HFFc6 (cell line): Measurements from ENCODE around the gene KIF1B. TPM values are rescaled to one million over a fixed set of nuclear protein-coding genes. Genes with fewer than 3 reads are reported as not detected.
A peak's percentile ranks its signal among the peaks of the same experiment; 100 is the strongest.

Source experiments
- DNase-seq: peaks from one replicate; pipeline ENCODE4 v3.0.0-alpha.2; 2018
- H3K27ac Mint-ChIP-seq: 2 replicates; pipeline ENCODE4 v1.8.0; 2020; ENCODE audit warnings: mild to moderate bottlenecking, mixed read lengths
- H3K27me3 Mint-ChIP-seq: 2 replicates; pipeline ENCODE4 v1.8.0; 2021; ENCODE audit warnings: mild to moderate bottlenecking, moderate library complexity, mixed read lengths; ENCODE audit not compliant: insufficient read depth
- H3K36me3 Mint-ChIP-seq: 2 replicates; pipeline ENCODE4 v1.8.0; 2021; ENCODE audit warnings: low read depth, mixed read lengths
- H3K4me1 Mint-ChIP-seq: 2 replicates; pipeline ENCODE4 v1.8.0; 2020; ENCODE audit warnings: low read depth, mixed read lengths
- H3K4me3 Mint-ChIP-seq: 2 replicates; pipeline ENCODE4 v1.8.0; 2020; ENCODE audit warnings: mild to moderate bottlenecking, moderate library complexity, mixed read lengths
- H3K9me3 Mint-ChIP-seq: 2 replicates; pipeline ENCODE4 v1.8.0; 2020; ENCODE audit warnings: mild to moderate bottlenecking, mixed read lengths
- CTCF ChIP-seq: fragments of 200-600 bp; sonication (generic); IDR thresholded peaks from 2 replicates; pipeline ENCODE4 v1.5.0; 2021; ENCODE audit warnings: antibody characterized with exemption, mild to moderate bottlenecking
- total RNA-seq, 6 experiments: library from RNA; stranded (reverse); fragmentation: NEBNext Ultra II Directional; extraction: Animal tissue kit (Norgen Biotek cat#: 25700); gene quantifications; 2 replicates in 1 of 6; 3 replicates in 5 of 6; pipeline ENCODE4 v1.2.3, GENCODE V29; 2021

KIF1B gene
- total RNA-seq, 6 experiments from 2014 or later: 35.2 to 41.6 (median 39.3) TPM

DNA sequence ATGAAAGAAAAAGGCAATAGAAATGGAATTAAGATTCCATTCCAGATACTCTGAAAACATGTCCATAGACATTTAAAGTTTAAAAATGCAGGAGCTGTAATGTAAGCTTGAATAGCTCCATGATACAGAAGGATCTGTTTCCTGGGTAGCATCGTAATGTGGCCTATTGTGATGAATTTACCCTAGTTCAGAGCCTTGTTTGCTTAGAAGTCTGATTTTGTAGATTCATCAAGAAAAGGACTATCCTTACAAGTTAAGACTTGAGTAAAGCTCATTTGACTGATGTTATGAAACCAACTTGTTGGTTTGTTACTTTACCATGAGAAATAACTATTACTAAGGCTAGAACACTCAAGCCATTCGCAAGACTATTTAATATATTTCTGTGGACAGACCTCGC is 55.5 kb downstream of the KIF1B start:
- no peak overlapping the region for H3K27ac Mint-ChIP-seq

DNA sequence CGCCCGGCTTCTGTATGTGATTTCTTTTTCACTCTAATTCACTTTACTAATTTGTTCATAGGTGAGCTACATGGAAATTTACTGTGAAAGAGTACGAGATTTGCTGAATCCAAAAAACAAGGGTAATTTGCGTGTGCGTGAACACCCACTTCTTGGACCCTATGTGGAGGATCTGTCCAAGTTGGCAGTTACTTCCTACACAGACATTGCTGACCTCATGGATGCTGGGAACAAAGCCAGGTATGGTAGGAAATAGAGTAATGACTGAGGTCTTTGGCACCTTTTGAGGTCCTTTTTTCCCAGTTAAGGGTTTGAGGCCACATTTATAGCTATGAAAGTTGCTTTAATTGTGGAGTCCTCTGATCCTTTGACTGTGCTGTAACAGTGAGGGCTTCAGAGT is 56.9 kb downstream of the KIF1B start:
- peaks cover 39% of the 10 kb centered on the region for H3K36me3 Mint-ChIP-seq
- no peaks in the 10 kb centered on the region for H3K27me3 Mint-ChIP-seq
- no peak overlapping the region for H3K4me3 Mint-ChIP-seq
- no peaks in the 10 kb centered on the region for H3K9me3 Mint-ChIP-seq
- DNase-seq: no peak
- H3K4me1 Mint-ChIP-seq: peaks cover 8% of the 10 kb centered on the region; the same call in 1 of the 2 replicates
- no peak overlapping the region for H3K27ac Mint-ChIP-seq
- no peak for TF ChIP-seq CTCF

More for the DNA sequence above, 55.5 kb downstream of the KIF1B start:
- DNase-seq: no peak
- no peaks in the 10 kb centered on the region for H3K9me3 Mint-ChIP-seq
- H3K36me3 Mint-ChIP-seq: peaks cover 36% of the 10 kb centered on the region
- H3K4me1 Mint-ChIP-seq: peaks cover 6% of the 10 kb centered on the region; the same call in 1 of the 2 replicates
- H3K4me3 Mint-ChIP-seq: no peak overlapping the region
- no peaks in the 10 kb centered on the region for H3K27me3 Mint-ChIP-seq
- no peak for TF ChIP-seq CTCF

GRCh38 chr1:10267921-10268320 is 57.6 kb downstream of the KIF1B start:
- Mint-ChIP-seq H3K4me3 (no peak overlapping the region), H3K36me3 (peaks cover 39% of the 10 kb centered on the region), H3K9me3 (no peaks in the 10 kb centered on the region), H3K27me3 (no peaks in the 10 kb centered on the region), H3K27ac (no peak overlapping the region; the same call in 1 of the 2 replicates), H3K4me1 (peaks cover 13% of the 10 kb centered on the region; the same call in 1 of the 2 replicates)
- TF ChIP-seq CTCF: no peak
- no peak for DNase-seq

- Mint-ChIP-seq H3K27ac (no peak overlapping the region), H3K36me3 (peaks cover 35% of the 10 kb centered on the region), H3K27me3 (no peaks in the 10 kb centered on the region), H3K4me1 (peaks cover 13% of the 10 kb centered on the region; the same call in 1 of the 2 replicates), H3K9me3 (no peaks in the 10 kb centered on the region), H3K4me3 (no peak overlapping the region)
- DNase-seq: no peak
- TF ChIP-seq CTCF: no peak
Measured at GRCh38 chr1:10271090-10271489, 60.7 kb downstream of the KIF1B start.

DNA sequence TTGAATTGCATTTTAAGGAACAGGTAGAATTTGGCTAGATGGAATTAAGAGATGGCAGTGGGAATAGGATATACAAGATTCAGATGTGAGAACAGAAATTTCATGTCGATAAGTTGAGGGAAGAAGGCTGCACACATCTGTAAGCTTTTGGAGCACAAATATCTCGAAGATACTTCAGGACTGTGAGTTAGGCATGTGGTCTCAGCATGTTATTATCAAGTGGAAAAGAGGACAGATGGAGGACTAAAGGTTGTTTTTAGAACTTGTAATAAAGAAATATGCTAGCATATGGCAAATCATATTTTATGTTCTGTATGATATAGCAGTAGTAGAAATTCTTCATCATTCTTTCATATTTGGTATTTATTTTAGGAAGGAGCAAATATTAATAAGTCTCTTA is 61.5 kb downstream of the KIF1B start:
- Mint-ChIP-seq H3K27ac (no peak overlapping the region), H3K4me1 (peaks cover 13% of the 10 kb centered on the region; the same call in 1 of the 2 replicates), H3K27me3 (no peaks in the 10 kb centered on the region), H3K9me3 (no peaks in the 10 kb centered on the region), H3K36me3 (peaks cover 35% of the 10 kb centered on the region), H3K4me3 (no peak overlapping the region)
- no peak for TF ChIP-seq CTCF
- DNase-seq: no peak

GRCh38 chr1:10272274-10272673 is 61.9 kb downstream of the KIF1B start:
- H3K9me3 Mint-ChIP-seq: no peaks in the 10 kb centered on the region
- H3K4me3 Mint-ChIP-seq: no peak overlapping the region
- no peak for TF ChIP-seq CTCF
- H3K27me3 Mint-ChIP-seq: no peaks in the 10 kb centered on the region
- DNase-seq: no peak
- peaks cover 11% of the 10 kb centered on the region; the same call in 1 of the 2 replicates for H3K4me1 Mint-ChIP-seq
- H3K27ac Mint-ChIP-seq: peak overlapping the region; percentile 3; the same call in 1 of the 2 replicates
- H3K36me3 Mint-ChIP-seq: peaks cover 35% of the 10 kb centered on the region
